ENCODE measurements around the gene ARAP1.

ARAP1 gene

GRCh38 chr11:72635933-72636332, 116.3 kb downstream of the ARAP1 start:
- no peak for DNase-seq (ENCODE audit: low spot score)

GRCh38 chr11:72635309-72635915, 116.8 kb downstream of the ARAP1 start:
- DNase-seq (ENCODE audit: low spot score) = no peak
